GM06990 (cell line): Measurements from ENCODE around the gene ZNF524.

Experiments used
- DNase-seq: peaks from one replicate; pipeline ENCODE4 v3.0.0-alpha.2; 2011; ENCODE audit not compliant: insufficient read length; ENCODE audit errors: extremely low read depth
- H3K27me3 ChIP-seq: replicated peaks from 2 replicates; pipeline ENCODE4 v1.6.0; 2011; ENCODE audit warnings: low read length; ENCODE audit not compliant: control insufficient read depth, insufficient read depth
- H3K36me3 ChIP-seq: 2 replicates; pipeline ENCODE4 v1.5.1; 2011; ENCODE audit warnings: low read length; ENCODE audit not compliant: control insufficient read depth, insufficient read depth
- H3K4me3 ChIP-seq: replicated peaks from 2 replicates; pipeline ENCODE4 v1.5.1; 2011; ENCODE audit warnings: low read depth, mild to moderate bottlenecking, control low read depth, low read length
- CTCF ChIP-seq: IDR thresholded peaks from 2 replicates; pipeline ENCODE4 v1.5.1; 2011; ENCODE audit warnings: low read length, control low read depth, mild to moderate bottlenecking, inconsistent platforms; ENCODE audit not compliant: insufficient read depth, poor library complexity, severe bottlenecking

ZNF524 gene

GRCh38 chr19:55621673-55622231 is 21.7 kb downstream of the ZNF524 start:
- no peak for DNase-seq
- Histone ChIP-seq H3K36me3 (peaks cover 7% of the 10 kb centered on the region), H3K27me3 (no peaks in the 10 kb centered on the region), H3K4me3 (no peak overlapping the region)
- TF ChIP-seq CTCF = no peak

- DNase-seq = no peak
- H3K4me3 ChIP-seq = no peak overlapping the region
- H3K27me3 ChIP-seq = no peaks in the 10 kb centered on the region
- peaks cover 2% of the 10 kb centered on the region for H3K36me3 ChIP-seq
- TF ChIP-seq CTCF = no peak
Measured at GRCh38 chr19:55622242-55622969, 22.3 kb downstream of the ZNF524 start.

DNA sequence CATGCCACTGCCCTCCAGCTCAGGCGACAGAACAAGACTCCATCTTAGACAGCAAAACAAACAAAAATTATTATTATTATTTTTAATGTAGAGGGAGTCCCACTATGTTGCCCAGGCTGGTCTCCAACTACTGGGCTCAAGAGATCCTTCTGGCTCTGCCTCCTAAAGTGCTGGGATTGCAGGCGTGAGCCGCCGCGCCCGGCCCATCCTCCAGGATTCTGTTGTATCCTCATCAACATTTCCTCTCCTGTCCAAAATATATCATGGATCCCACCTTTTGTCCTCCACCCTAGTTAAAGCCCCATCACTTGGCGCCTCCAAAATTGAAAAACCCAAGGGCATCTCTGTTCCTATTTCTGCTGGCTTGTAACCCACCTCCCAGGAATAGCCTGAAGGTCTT is 23.0 kb downstream of the ZNF524 start:
- Histone ChIP-seq H3K27me3 (no peaks in the 10 kb centered on the region), H3K4me3 (no peak overlapping the region), H3K36me3 (no peaks in the 10 kb centered on the region; the same call in 1 of the 2 replicates)
- DNase-seq = no peak
- no peak for TF ChIP-seq CTCF

DNA sequence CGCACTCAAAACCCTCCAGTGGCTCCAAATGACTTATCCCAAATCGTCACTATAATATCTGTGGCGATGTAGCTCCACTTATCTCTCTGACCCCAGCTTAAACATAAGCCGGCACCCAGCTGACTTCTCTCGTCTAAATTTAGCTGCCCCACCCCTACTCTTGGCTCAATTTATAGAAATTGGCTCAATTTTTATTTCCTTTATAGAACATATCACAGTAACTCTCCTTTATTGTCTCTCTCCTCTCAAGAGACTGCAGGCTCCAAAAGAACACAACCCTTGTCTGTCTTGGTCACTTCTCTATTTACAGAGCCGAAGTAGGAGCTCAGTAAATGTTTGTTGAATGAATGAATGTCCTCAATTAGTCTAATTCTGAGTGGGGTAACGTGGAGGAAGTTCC is 23.5 kb downstream of the ZNF524 start:
- Histone ChIP-seq H3K36me3 (no peaks in the 10 kb centered on the region; the same call in 1 of the 2 replicates), H3K4me3 (no peak overlapping the region), H3K27me3 (no peaks in the 10 kb centered on the region)
- no peak for TF ChIP-seq CTCF
- no peak for DNase-seq

- TF ChIP-seq CTCF = no peak
Measured at GRCh38 chr19:55624109-55625003, 24.3 kb downstream of the ZNF524 start, which contains the start of gene ZNF784. TSS of gene ZNF784 (minus strand) at chr19:55624566. CDS start at chr19:55624561, 5 bp downstream.

More at GRCh38 chr19:55624109-55625003, 24.3 kb downstream of the ZNF524 start, which contains the start of gene ZNF784:
- DNase-seq = peak; percentile 88
- H3K36me3 ChIP-seq = no peaks in the 10 kb centered on the region; the same call in 1 of the 2 replicates
- H3K27me3 ChIP-seq = no peaks in the 10 kb centered on the region
- H3K4me3 ChIP-seq = peak within 1 kb of the TSS; percentile 79
